Dendritic cell treated with granulocyte-macrophage colony-stimulating factor and Interleukin-4, amounts not matched to agents 40 ng/mL and 50 ng/mL, for 4 days (primary cell): ENCODE measurements around the gene GABRB3.
"Not testable (repeated sequence)": the region's sequence is repeated elsewhere in the genome, so short reads cannot be mapped to it uniquely, and the experiment has no call there.

Source experiments
- H3K27ac Mint-ChIP-seq: one replicate; pipeline ENCODE4 v1.8.0; 2022; ENCODE audit warnings: mild to moderate bottlenecking, mixed read lengths
- H3K27me3 Mint-ChIP-seq: one replicate; pipeline ENCODE4 v1.8.0; 2022; ENCODE audit warnings: mild to moderate bottlenecking, mixed read lengths
- H3K36me3 Mint-ChIP-seq: one replicate; pipeline ENCODE4 v1.8.0; 2022; ENCODE audit warnings: low read depth, mixed read lengths
- H3K4me1 Mint-ChIP-seq: one replicate; pipeline ENCODE4 v1.8.0; 2022; ENCODE audit warnings: low read depth, mixed read lengths
- H3K4me3 Mint-ChIP-seq: one replicate; pipeline ENCODE4 v1.8.0; 2022; ENCODE audit warnings: mild to moderate bottlenecking, moderate library complexity, mixed read lengths
- H3K9me3 Mint-ChIP-seq: one replicate; pipeline ENCODE4 v1.8.0; 2022; ENCODE audit warnings: mixed read lengths
- intact Hi-C: fragments of 100-400 bp; cut with micrococcal nuclease; formaldehyde crosslinking; loops from one replicate; pipeline ENCODE4 v1.15.0; 2022

GABRB3 gene

GRCh38 chr15:26720546-26720945 lies 52.3 kb downstream of the GABRB3 start:
- no peaks in the 10 kb centered on the region for H3K27me3 Mint-ChIP-seq
- H3K9me3 Mint-ChIP-seq, result peaks cover 23% of the 10 kb centered on the region
- H3K4me1 Mint-ChIP-seq, result no peaks in the 10 kb centered on the region
- H3K27ac Mint-ChIP-seq, result no peak overlapping the region
- no peak overlapping the region for H3K4me3 Mint-ChIP-seq
- intact Hi-C loops, result no loop called here
- H3K36me3 Mint-ChIP-seq, result no peaks in the 10 kb centered on the region

GRCh38 chr15:26719866-26720265 lies 53.0 kb downstream of the GABRB3 start:
- intact Hi-C loops, result not testable (repeated sequence)
- peaks cover 23% of the 10 kb centered on the region for H3K9me3 Mint-ChIP-seq

GRCh38 chr15:26716069-26716468 lies 56.8 kb downstream of the GABRB3 start:
- intact Hi-C loops, result no loop called here
- H3K27me3 Mint-ChIP-seq, result no peaks in the 10 kb centered on the region
- no peak overlapping the region for H3K4me3 Mint-ChIP-seq
- H3K27ac Mint-ChIP-seq, result no peak overlapping the region
- no peaks in the 10 kb centered on the region for H3K4me1 Mint-ChIP-seq
- H3K36me3 Mint-ChIP-seq, result no peaks in the 10 kb centered on the region
- H3K9me3 Mint-ChIP-seq, result peaks cover 60% of the 10 kb centered on the region

More at GRCh38 chr15:26719866-26720265, 53.0 kb downstream of the GABRB3 start:
- not testable (repeated sequence) for H3K36me3 Mint-ChIP-seq, H3K4me1 Mint-ChIP-seq, H3K4me3 Mint-ChIP-seq, H3K27ac Mint-ChIP-seq, H3K27me3 Mint-ChIP-seq

- intact Hi-C loops, result no loop called here
- no peak overlapping the region for H3K4me3 Mint-ChIP-seq
- H3K36me3 Mint-ChIP-seq, result no peaks in the 10 kb centered on the region
- H3K9me3 Mint-ChIP-seq, result peaks cover 54% of the 10 kb centered on the region
- H3K4me1 Mint-ChIP-seq, result no peaks in the 10 kb centered on the region
- no peak overlapping the region for H3K27ac Mint-ChIP-seq
- no peaks in the 10 kb centered on the region for H3K27me3 Mint-ChIP-seq
These were observed 59.4 kb downstream of the GABRB3 start for GRCh38 chr15:26713498-26713897.

GRCh38 chr15:26712335-26712734 lies 60.5 kb downstream of the GABRB3 start:
- peaks cover 47% of the 10 kb centered on the region for H3K9me3 Mint-ChIP-seq
- no peak overlapping the region for H3K4me3 Mint-ChIP-seq
- no peak overlapping the region for H3K27ac Mint-ChIP-seq
- no peaks in the 10 kb centered on the region for H3K4me1 Mint-ChIP-seq
- H3K27me3 Mint-ChIP-seq, result no peaks in the 10 kb centered on the region
- intact Hi-C loops, result no loop called here
- H3K36me3 Mint-ChIP-seq, result no peaks in the 10 kb centered on the region

GRCh38 chr15:26711445-26711844 lies 61.4 kb downstream of the GABRB3 start:
- H3K27ac Mint-ChIP-seq, result no peak overlapping the region
- H3K4me3 Mint-ChIP-seq, result no peak overlapping the region
- H3K36me3 Mint-ChIP-seq, result no peaks in the 10 kb centered on the region
- intact Hi-C loops, result no loop called here
- H3K27me3 Mint-ChIP-seq, result no peaks in the 10 kb centered on the region
- peaks cover 44% of the 10 kb centered on the region for H3K9me3 Mint-ChIP-seq
- H3K4me1 Mint-ChIP-seq, result no peaks in the 10 kb centered on the region

GRCh38 chr15:26702381-26702780 lies 70.5 kb downstream of the GABRB3 start:
- Mint-ChIP-seq H3K4me3 (no peak overlapping the region), H3K4me1 (no peaks in the 10 kb centered on the region), H3K27ac (no peak overlapping the region), H3K9me3 (peaks cover 49% of the 10 kb centered on the region), H3K27me3 (no peaks in the 10 kb centered on the region), H3K36me3 (no peaks in the 10 kb centered on the region)
- intact Hi-C loops, result no loop called here

GRCh38 chr15:26698555-26698954 lies 74.3 kb downstream of the GABRB3 start:
- intact Hi-C loops, result no loop called here
- H3K4me3 Mint-ChIP-seq, result no peak overlapping the region

GRCh38 chr15:26697913-26698312 lies 75.0 kb downstream of the GABRB3 start:
- Mint-ChIP-seq H3K4me3 (no peak overlapping the region), H3K27ac (no peak overlapping the region), H3K4me1 (no peaks in the 10 kb centered on the region), H3K9me3 (peaks cover 51% of the 10 kb centered on the region), H3K36me3 (no peaks in the 10 kb centered on the region), H3K27me3 (no peaks in the 10 kb centered on the region)
- intact Hi-C loops, result no loop called here

More at GRCh38 chr15:26698555-26698954, 74.3 kb downstream of the GABRB3 start:
- peaks cover 45% of the 10 kb centered on the region for H3K9me3 Mint-ChIP-seq
- H3K36me3 Mint-ChIP-seq, result no peaks in the 10 kb centered on the region
- H3K4me1 Mint-ChIP-seq, result no peaks in the 10 kb centered on the region
- no peaks in the 10 kb centered on the region for H3K27me3 Mint-ChIP-seq
- H3K27ac Mint-ChIP-seq, result no peak overlapping the region

GRCh38 chr15:26691249-26691648 lies 81.6 kb downstream of the GABRB3 start:
- Mint-ChIP-seq H3K27me3 (no peaks in the 10 kb centered on the region), H3K36me3 (no peaks in the 10 kb centered on the region), H3K9me3 (peaks cover 68% of the 10 kb centered on the region), H3K27ac (no peak overlapping the region), H3K4me1 (no peaks in the 10 kb centered on the region), H3K4me3 (no peak overlapping the region)
- intact Hi-C loops, result no loop called here

GRCh38 chr15:26690778-26691177 lies 82.1 kb downstream of the GABRB3 start:
- Mint-ChIP-seq H3K4me3 (no peak overlapping the region), H3K27me3 (no peaks in the 10 kb centered on the region), H3K27ac (no peak overlapping the region), H3K9me3 (peaks cover 68% of the 10 kb centered on the region), H3K4me1 (no peaks in the 10 kb centered on the region), H3K36me3 (no peaks in the 10 kb centered on the region)
- intact Hi-C loops, result no loop called here

GRCh38 chr15:26689462-26689861 lies 83.4 kb downstream of the GABRB3 start:
- no peaks in the 10 kb centered on the region for H3K27me3 Mint-ChIP-seq
- no peak overlapping the region for H3K27ac Mint-ChIP-seq
- intact Hi-C loops, result no loop called here
- H3K36me3 Mint-ChIP-seq, result no peaks in the 10 kb centered on the region
- H3K4me3 Mint-ChIP-seq, result no peak overlapping the region
- no peaks in the 10 kb centered on the region for H3K4me1 Mint-ChIP-seq
- H3K9me3 Mint-ChIP-seq, result peaks cover 68% of the 10 kb centered on the region

GRCh38 chr15:26686547-26687187 lies 86.2 kb downstream of the GABRB3 start:
- peaks cover 68% of the 10 kb centered on the region for H3K9me3 Mint-ChIP-seq
- H3K27ac Mint-ChIP-seq, result no peak overlapping the region
- no peaks in the 10 kb centered on the region for H3K27me3 Mint-ChIP-seq
- intact Hi-C loops, result no loop called here
- H3K36me3 Mint-ChIP-seq, result no peaks in the 10 kb centered on the region
- no peaks in the 10 kb centered on the region for H3K4me1 Mint-ChIP-seq
- H3K4me3 Mint-ChIP-seq, result no peak overlapping the region

- Mint-ChIP-seq H3K4me3 (no peak overlapping the region), H3K27me3 (no peaks in the 10 kb centered on the region), H3K4me1 (no peaks in the 10 kb centered on the region), H3K9me3 (peaks cover 44% of the 10 kb centered on the region), H3K27ac (no peak overlapping the region), H3K36me3 (no peaks in the 10 kb centered on the region)
- intact Hi-C loops, result no loop called here
These were observed 90.2 kb downstream of the GABRB3 start for GRCh38 chr15:26682598-26683164.

GRCh38 chr15:26679927-26680326 lies 92.9 kb downstream of the GABRB3 start:
- Mint-ChIP-seq H3K4me1 (no peaks in the 10 kb centered on the region), H3K4me3 (no peak overlapping the region), H3K36me3 (no peaks in the 10 kb centered on the region), H3K9me3 (peaks cover 39% of the 10 kb centered on the region), H3K27me3 (no peaks in the 10 kb centered on the region), H3K27ac (no peak overlapping the region)
- intact Hi-C loops, result no loop called here
